ENCODE measurements around the gene CELF4.

CELF4 gene

DNA sequence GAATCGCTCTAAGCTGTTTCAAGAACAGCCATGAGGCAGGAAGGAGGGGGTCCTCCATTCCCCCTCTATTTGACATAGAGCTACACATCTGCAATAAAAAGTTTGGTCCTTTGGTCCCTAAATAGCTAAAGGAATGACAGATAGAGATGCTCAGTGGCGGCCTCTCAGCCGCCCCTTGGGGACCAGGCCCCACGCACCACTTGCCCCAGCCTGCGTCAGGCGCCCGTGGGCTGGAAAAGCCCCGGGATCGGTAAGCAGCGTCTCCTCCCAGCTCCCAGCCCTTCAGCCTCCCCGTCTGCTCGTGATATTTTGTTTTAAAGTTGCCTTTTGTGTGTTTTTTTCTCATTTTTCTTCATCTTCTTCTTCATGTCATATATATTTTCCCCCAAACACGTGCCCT is 321.0 kb downstream of the CELF4 start:
- no peak for DNase-seq (ENCODE audit: low spot score)
- FAIRE-seq: no peak

- FAIRE-seq (no peak), DNase-seq (ENCODE audit: low spot score) (no peak)
Observed at GRCh38 chr18:37243741-37244140, 321.9 kb downstream of the CELF4 start.

GRCh38 chr18:37242826-37243560 is 322.6 kb downstream of the CELF4 start:
- DNase-seq (ENCODE audit: low spot score) (no peak), FAIRE-seq (no peak)

DNA sequence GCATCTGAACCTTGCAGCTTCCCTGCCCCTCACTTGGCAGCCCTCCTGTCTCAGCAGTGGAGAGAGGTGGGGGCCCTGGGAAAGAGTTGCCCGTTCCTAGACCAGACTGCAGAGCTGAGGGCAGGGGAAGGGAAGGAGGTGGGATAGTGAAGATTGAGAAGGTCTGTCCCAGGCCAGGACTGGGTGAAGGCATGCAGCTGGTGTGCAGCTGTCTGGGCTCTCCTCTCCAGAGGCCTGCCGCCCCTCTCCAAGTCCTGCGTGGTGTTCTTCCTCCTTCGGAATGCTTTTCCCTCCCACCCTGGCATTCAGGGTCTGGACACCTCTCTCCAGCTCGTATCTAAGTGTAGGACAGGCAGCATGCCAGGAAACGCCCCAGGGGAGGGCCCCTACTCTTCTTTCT is 323.5 kb downstream of the CELF4 start:
- FAIRE-seq (no peak), DNase-seq (ENCODE audit: low spot score) (no peak)

- no peak for DNase-seq (ENCODE audit: low spot score)
- FAIRE-seq: no peak
Observed at GRCh38 chr18:37238282-37239108, 327.1 kb downstream of the CELF4 start.

DNA sequence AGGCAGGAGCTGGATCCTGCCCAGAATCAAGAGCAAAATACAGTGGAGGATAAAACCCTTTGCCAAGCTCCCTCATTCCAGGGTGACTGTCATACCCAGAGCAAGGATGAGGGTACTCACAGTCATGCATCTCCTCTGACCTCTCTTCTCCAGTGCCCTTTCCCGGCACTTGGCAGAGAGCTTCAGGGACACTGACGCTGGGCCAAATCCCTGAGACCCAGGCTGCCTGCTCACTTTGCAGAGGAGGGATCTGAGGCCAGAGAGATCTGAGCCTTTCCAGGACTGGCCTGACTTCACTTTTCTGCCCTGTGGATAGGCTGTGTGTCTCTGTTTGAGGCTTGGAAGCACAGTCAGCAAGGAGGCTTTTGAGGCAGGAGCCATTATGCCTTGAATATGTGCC is 330.0 kb downstream of the CELF4 start:
- FAIRE-seq: no peak
- no peak for DNase-seq (ENCODE audit: low spot score)

- FAIRE-seq (no peak), DNase-seq (ENCODE audit: low spot score) (no peak)
Observed at GRCh38 chr18:37231251-37231650, 334.3 kb downstream of the CELF4 start.

DNA sequence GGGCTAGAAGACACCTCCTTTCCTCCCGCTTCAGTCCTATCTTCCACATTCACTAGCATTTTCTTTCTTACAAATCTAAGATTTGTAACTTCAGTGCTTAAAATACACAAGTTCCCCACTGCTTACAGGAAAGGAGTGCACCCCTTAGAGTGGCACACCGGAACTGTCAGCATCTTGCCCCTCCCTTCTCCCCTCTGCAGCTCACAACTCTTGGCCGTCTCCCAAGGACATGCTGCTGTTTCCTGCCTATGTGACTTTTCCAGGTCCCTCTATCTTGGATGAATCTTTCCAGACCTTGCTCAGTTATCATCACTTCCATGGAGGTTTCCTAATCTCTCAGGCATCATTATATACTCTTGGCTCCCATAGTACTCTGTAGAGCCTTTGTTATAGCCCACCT is 334.8 kb downstream of the CELF4 start:
- FAIRE-seq (no peak), DNase-seq (ENCODE audit: low spot score) (no peak)

- DNase-seq (ENCODE audit: low spot score) (no peak), FAIRE-seq (no peak)
Observed at GRCh38 chr18:37225279-37225678, 340.3 kb downstream of the CELF4 start.

- DNase-seq (ENCODE audit: low spot score) (no peak), FAIRE-seq (no peak)
Observed at GRCh38 chr18:37222999-37223378, 342.6 kb downstream of the CELF4 start.

GRCh38 chr18:37222354-37222998 is 343.1 kb downstream of the CELF4 start:
- no peak for FAIRE-seq
- no peak for DNase-seq (ENCODE audit: low spot score)

DNA sequence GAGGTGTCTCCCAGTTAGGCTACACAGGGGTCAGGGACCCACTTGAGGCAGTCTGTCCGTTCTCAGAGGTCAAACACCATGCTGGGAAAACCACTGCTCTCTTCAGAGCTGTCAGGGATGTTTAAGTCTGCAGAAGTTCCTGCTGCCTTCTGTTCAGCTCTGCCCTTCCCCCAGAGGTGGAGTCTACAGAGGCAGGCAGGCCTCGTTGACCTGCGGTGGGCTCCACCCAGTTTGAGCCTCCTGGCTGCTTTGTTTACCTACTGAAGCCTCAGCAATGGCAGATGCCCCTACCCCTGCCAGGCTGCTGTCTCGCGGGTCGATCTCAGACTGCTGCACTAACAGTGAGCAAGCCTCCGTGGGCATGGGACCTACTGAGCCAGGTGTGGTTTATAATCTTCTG is 346.3 kb downstream of the CELF4 start:
- DNase-seq (ENCODE audit: low spot score): no peak

GRCh38 chr18:37218022-37218590 is 347.5 kb downstream of the CELF4 start:
- FAIRE-seq (no peak), DNase-seq (ENCODE audit: low spot score) (no peak)

More for the DNA sequence above, 346.3 kb downstream of the CELF4 start:
- no peak for FAIRE-seq

GRCh38 chr18:37210781-37211180 is 354.8 kb downstream of the CELF4 start:
- DNase-seq (ENCODE audit: low spot score) (no peak), FAIRE-seq (no peak)

- no peak for DNase-seq (ENCODE audit: low spot score)
- FAIRE-seq: no peak
Observed at GRCh38 chr18:37207343-37207742, 358.3 kb downstream of the CELF4 start.

GRCh38 chr18:37199741-37200140 is 365.9 kb downstream of the CELF4 start:
- DNase-seq (ENCODE audit: low spot score): no peak
- FAIRE-seq: no peak

Data from RCC 7860 (cell line).